GM12874 (cell line): Measurements from ENCODE around the gene DPEP1.

Source experiments
- TF ChIP-seq, protein P1 (sequence below): IDR thresholded peaks from 2 replicates; pipeline ENCODE4 v1.5.1; 2011; ENCODE audit warnings: low read depth, mild to moderate bottlenecking, control low read depth, low read length, moderate library complexity; ENCODE audit not compliant: insufficient read depth

Gene DPEP1

DNA sequence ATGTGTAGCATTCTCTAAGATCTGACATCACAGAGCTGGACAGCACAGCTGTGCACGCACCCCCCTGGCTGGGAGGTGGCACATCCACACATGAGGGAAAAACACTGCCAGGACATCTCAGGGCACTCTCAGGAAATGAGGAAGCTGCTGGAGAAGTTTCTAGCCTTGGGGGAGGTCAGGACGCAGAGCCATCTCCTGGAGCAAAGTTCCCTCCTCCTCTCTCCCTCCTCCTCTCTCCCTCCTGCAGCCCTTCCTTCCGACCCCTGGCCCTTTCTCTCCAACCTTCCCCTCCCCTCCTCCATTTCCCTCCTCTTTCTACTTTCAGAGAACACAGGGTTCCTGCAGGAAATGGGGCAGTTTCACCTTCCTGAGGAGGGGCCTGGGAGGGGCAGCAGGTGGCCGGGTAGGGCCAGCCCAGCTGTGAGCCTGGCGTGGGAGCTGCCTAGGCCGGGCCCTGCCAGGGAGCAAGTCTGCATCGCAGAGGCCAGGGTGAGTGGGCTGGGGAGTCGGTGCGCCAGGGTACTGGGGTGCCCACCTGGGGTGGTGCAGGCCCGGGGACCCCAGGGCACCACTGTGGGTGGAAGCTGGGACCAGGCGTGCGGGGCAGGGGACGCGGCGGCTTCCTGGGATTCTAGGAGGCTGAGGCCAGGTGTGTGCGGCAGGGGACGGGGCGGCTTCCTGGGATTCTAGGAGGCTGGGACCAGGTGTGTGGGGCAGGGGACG, at the start of gene DPEP1:
DPEP1 (plus strand) TSS at position 412 of the 723 bp plus-strand sequence. CDS start 16,769 bp downstream, outside the sequence.
- TF ChIP-seq, protein P1, sequence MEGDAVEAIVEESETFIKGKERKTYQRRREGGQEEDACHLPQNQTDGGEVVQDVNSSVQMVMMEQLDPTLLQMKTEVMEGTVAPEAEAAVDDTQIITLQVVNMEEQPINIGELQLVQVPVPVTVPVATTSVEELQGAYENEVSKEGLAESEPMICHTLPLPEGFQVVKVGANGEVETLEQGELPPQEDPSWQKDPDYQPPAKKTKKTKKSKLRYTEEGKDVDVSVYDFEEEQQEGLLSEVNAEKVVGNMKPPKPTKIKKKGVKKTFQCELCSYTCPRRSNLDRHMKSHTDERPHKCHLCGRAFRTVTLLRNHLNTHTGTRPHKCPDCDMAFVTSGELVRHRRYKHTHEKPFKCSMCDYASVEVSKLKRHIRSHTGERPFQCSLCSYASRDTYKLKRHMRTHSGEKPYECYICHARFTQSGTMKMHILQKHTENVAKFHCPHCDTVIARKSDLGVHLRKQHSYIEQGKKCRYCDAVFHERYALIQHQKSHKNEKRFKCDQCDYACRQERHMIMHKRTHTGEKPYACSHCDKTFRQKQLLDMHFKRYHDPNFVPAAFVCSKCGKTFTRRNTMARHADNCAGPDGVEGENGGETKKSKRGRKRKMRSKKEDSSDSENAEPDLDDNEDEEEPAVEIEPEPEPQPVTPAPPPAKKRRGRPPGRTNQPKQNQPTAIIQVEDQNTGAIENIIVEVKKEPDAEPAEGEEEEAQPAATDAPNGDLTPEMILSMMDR = no peak

DNA sequence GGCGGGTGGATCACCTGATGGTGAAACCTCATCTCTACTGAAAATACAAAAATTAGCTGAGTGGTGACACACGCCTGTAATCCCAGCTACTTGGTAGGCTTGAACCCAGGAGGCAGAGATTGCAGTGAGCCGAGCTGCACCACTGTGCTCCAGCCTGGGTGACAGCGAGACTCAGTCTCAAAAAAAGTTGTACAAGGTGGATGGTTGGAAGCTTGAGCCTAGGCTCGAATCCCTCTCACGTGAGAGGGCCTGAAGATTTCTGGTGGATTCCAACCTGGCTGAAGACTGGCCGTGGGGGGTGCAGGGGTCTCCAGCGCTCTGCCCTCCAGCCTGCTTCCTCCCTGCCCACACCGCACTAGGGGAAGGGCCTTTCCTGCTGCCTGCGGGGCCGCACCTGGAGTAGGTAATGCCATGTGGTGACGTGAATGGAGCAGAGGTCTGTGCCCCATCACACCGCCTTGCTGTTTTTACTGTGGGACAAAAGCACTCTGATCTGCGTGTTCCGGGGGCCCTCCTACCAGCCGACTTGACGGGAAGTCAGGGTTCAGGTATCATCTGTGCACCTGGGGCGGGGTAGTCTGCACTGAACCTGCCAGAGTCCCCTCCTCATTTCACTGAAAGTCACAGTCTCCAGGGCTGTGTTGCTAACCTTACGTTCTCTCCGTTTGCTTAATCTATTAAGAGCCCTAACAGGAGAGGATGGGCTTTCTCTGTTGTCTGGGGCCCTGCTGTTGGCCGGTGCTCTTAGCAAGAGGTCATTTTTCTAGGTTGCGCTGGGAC, 48.8 kb upstream of the DPEP1 start:
- TF ChIP-seq, protein P1 = no peak

DNA sequence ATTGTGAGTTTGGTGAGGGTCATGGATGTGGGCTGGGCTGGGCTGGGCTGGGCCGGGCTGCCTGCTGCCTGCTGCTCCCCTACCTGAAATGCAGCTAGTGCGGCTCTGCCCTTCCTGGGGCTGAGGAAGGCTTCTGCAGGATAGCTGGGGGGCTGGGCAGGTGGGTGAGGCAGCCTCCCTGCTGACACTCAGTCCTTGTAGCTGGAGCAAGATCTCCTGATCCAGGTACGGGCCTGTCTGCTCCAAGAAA, 48.3 kb upstream of the DPEP1 start:
- TF ChIP-seq, protein P1 = no peak

DNA sequence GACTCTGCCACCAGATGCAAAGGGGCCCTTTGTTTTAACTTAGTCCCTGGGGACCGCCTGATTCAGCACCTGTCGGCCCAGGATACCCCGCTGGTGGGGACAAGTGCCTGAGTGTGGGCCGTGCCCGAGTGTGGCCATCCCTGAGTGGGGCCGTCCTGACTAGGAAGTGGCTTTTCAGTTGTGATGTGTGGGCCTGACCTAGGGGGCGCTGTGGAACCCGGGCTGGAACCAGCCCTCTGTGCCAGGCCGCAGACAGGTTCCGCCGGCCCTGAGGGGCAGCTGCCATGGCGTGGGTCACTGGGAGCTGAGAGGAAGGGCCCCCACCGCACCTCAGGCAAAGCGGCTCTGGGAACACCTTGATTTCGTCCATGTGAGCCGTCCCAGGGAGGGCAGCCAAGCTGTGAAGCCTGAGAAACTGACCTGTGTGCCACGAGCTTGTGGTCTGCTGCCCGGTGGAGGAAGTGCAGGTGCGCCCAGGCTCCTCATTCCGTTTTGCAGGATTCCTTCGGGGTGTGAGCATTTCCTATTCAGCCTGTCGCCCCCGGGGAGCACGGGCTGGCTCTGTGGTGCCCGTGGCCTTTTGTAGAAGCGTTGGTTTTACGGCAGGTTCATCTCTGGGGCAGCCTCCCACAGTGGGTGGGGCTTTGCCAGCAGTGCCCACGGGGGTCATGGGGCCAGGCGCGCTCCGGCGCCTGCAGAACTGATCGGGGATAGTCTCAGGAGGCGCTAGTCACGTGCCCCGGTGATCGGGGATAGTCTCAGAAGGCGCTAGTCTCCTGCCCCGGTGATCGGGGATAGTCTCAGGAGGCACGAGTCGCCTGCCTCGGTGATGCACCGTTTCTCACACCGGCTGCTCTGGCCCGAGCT, 47.7 kb upstream of the DPEP1 start:
- TF ChIP-seq, protein P1 = peak; percentile 83

DNA sequence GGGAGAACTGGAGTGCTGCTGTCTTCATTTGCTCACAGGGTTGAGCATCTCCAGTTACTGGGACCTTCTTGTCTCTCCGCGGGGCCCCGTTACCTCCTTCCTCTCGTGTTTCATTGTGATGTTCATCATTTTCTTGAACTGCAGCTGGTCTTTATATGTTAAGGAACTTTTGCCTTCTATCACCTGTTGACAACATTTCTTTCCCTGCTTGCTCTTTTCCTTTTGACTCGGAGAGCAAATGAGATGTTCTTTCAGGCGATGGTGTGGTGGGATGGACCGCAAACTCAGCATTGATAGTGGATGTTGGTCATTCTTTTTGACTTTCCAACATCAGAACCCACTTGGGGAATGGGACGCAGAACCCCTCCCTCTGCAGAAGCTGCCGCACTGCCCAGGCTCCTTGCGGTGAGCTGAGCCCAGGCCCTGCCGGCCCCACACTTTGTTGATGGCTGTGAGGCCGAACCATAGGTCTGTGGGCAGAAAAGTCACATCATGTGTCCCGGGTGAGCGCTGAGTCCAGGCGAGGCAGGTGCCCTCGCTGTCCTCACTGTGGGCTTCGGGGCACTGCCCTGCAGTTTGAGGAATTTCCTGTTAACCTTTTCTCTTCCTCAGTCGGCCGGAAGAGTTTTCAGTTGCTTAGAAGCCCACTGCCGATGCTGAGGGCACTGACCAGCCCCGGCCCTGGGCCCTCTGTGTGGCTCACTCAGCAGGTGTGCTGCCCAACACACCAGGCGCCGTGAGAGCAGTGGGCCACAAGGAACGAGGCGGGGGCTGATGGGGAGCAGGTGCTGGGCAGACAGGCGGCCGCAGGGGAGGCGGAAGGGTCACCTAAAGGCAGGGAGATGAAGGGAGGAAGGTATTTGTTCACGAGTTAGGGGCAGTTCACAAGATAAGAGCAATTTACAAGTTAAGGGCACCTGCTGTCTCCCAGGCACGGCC, 45.5 kb upstream of the DPEP1 start:
- TF ChIP-seq, protein P1 = no peak

DNA sequence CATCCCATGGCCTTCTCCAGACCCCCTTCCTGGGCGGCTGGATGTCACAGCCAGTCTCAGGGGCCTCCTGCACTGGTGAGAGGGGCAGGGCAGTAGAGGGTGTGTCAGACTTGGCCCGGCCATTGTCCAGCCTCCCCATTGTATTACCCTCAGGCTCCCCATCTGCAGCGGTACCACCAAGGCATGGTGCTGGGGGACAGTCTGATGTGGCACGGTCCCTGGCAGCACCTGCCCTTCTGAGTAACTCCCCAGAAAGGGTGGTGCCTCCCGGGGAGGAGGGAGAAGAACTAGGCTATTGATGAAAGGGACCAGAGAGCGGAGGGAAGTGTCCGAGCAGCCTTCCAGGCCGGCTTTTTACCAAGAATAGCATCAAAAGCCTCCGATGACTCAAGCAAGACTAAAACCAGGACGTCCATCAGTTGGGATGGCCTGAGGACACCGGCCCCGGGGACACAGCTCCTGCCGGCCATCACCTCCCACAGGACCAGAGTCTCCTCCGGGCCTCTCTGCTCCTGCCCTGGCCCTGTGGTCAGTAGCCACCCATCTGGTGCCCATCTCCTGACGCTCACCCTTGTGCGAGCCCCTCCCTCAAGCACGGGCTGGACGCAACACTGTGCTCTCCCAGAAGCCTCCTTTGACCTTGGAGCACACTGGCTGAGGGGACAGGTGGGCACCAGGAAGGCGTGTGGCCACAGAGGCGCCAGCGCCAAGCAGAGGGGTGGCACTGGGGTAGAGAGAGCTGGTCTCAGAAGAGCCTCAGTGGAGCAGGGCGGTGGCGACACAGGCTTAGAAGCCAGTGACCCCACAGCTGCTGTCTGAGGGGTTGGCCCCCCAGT, 43.7 kb upstream of the DPEP1 start:
- TF ChIP-seq, protein P1 = no peak
